ENCODE measurements around the gene ZMIZ1. TPM values are rescaled to one million over a fixed set of nuclear protein-coding genes. Genes with fewer than 3 reads are reported as not detected.

ZMIZ1 gene
- total RNA-seq, 6 experiments from 2014 or later = 38.6 to 60.3 (median 51.2) TPM

DNA sequence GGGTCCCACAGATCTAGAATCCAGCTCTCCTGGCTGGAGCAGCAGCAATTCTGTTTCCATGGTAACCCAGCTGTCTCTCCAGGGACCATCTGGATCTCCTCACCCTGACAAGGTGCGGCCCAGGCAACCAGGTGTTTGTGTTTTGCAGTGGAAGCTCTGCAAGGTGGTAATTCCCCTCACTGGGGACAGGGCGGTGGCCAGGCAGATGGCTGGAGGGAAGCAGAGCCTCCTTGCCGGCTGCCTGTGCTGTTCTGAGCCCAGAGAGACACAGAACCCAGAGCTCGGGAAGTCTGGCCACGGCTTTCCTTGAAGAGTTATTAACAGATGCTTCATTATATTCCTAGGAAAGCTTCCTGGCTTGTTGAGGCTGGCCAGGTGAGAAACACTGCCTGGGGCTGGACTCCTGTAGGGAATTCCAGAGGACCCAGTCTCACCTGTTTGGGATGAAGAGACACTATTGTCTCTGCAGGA lies 160.3 kb downstream of the ZMIZ1 start:
- DNase-seq = no peak
- H3K27me3 Mint-ChIP-seq (ENCODE audit: insufficient read depth) = peaks cover 11% of the 10 kb centered on the region
- peaks cover 16% of the 10 kb centered on the region; the same call in 1 of the 2 replicates for H3K36me3 Mint-ChIP-seq (ENCODE audit: low read depth)
- no peak overlapping the region for H3K4me3 Mint-ChIP-seq
- TF ChIP-seq, protein P1, sequence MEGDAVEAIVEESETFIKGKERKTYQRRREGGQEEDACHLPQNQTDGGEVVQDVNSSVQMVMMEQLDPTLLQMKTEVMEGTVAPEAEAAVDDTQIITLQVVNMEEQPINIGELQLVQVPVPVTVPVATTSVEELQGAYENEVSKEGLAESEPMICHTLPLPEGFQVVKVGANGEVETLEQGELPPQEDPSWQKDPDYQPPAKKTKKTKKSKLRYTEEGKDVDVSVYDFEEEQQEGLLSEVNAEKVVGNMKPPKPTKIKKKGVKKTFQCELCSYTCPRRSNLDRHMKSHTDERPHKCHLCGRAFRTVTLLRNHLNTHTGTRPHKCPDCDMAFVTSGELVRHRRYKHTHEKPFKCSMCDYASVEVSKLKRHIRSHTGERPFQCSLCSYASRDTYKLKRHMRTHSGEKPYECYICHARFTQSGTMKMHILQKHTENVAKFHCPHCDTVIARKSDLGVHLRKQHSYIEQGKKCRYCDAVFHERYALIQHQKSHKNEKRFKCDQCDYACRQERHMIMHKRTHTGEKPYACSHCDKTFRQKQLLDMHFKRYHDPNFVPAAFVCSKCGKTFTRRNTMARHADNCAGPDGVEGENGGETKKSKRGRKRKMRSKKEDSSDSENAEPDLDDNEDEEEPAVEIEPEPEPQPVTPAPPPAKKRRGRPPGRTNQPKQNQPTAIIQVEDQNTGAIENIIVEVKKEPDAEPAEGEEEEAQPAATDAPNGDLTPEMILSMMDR (IDR thresholded peaks at IDR 0.05) = no peak
- H3K4me1 Mint-ChIP-seq (ENCODE audit: low read depth) = peaks cover 26% of the 10 kb centered on the region
- no peak overlapping the region for H3K27ac Mint-ChIP-seq
- no peaks in the 10 kb centered on the region for H3K9me3 Mint-ChIP-seq

DNA sequence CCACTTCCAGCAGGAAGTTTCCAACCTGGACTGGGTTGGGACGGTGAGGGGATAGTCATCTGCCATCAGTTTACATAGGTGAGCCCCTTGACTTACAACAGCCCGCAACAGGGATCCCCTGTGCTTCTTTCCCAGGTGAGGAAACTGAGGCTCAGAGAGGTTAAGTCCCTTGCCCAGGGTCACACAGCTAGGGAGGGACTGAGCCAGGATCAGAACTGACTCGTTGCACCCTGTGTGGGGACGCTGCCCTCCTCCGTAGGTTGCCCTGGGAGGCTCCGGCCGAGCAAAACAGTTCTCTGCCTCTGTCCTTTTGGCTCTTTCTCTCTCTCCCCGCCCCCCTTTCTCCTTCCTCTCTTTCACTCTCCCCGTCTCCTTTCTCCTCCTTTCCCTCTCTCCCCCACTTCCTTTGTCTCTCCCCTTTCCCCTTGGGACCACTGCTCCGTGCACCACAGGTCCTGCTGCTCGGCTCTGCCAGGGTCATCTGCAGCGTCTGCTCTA lies 161.1 kb downstream of the ZMIZ1 start:
- peaks cover 27% of the 10 kb centered on the region for H3K4me1 Mint-ChIP-seq (ENCODE audit: low read depth)
- no peak overlapping the region for H3K4me3 Mint-ChIP-seq
- no peak overlapping the region for H3K27ac Mint-ChIP-seq
- TF ChIP-seq, protein P1 (IDR thresholded peaks at IDR 0.05) = no peak
- H3K9me3 Mint-ChIP-seq = no peaks in the 10 kb centered on the region
- H3K27me3 Mint-ChIP-seq (ENCODE audit: insufficient read depth) = peaks cover 11% of the 10 kb centered on the region
- H3K36me3 Mint-ChIP-seq (ENCODE audit: low read depth) = peaks cover 15% of the 10 kb centered on the region; the same call in 1 of the 2 replicates
- no peak for DNase-seq

DNA sequence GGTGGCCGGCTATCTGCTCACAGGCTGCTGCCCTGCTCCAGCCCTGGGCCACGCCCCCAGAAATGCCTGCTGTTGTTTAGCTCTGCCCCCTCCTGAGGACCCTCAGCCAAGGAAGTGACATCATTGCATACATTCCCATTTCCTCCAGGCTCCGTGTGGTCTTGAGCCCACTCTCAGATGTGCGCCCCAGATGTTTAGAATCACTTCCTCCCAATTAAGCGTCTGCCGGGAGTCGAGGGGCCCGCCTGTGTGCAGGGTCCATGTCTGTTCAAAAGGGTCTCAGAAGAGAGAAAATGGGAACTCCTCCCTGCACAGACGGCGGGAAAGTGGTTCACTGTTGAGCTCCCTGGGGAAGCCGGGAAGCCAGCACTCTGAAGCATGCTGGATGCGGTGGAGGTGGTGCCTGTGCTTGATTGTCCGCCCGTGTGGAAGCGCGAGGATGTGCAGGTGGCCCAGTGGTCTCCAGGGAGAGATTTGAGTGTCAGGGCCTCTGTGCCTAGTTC lies 161.6 kb downstream of the ZMIZ1 start:
- Mint-ChIP-seq H3K4me3 (no peak overlapping the region; the same call in 1 of the 2 replicates), H3K27me3 (ENCODE audit: insufficient read depth) (peaks cover 11% of the 10 kb centered on the region), H3K36me3 (ENCODE audit: low read depth) (peaks cover 15% of the 10 kb centered on the region; the same call in 1 of the 2 replicates), H3K9me3 (no peaks in the 10 kb centered on the region), H3K27ac (no peak overlapping the region), H3K4me1 (ENCODE audit: low read depth) (peaks cover 32% of the 10 kb centered on the region)
- TF ChIP-seq, protein P1 (IDR thresholded peaks at IDR 0.05) = no peak
- no peak for DNase-seq

DNA sequence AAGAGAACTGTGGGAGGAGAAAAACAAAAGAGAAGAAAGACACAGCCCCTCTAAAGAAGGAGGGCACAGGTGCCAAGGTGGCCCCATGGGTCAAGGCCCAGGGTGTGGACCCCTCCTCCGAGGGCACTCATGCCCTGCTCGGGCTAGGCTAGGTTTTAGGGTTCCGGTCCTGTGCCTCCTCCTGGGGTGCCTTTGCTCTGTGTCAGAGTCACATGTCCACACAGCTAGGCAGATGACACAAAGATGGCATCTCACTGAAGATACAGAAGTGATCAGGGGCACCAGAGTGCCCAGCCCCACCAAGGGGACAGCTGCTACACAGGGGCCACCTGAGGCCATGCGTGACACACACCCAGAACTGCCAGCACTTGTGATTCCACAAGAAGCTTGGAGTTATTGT lies 162.1 kb downstream of the ZMIZ1 start:
- no peak overlapping the region for H3K4me3 Mint-ChIP-seq
- H3K27ac Mint-ChIP-seq = no peak overlapping the region
- DNase-seq = no peak
- peaks cover 34% of the 10 kb centered on the region for H3K4me1 Mint-ChIP-seq (ENCODE audit: low read depth)
- no peaks in the 10 kb centered on the region for H3K9me3 Mint-ChIP-seq
- peaks cover 15% of the 10 kb centered on the region; the same call in 1 of the 2 replicates for H3K36me3 Mint-ChIP-seq (ENCODE audit: low read depth)
- H3K27me3 Mint-ChIP-seq (ENCODE audit: insufficient read depth) = peaks cover 11% of the 10 kb centered on the region
- TF ChIP-seq, protein P1 (IDR thresholded peaks at IDR 0.05) = no peak

DNA sequence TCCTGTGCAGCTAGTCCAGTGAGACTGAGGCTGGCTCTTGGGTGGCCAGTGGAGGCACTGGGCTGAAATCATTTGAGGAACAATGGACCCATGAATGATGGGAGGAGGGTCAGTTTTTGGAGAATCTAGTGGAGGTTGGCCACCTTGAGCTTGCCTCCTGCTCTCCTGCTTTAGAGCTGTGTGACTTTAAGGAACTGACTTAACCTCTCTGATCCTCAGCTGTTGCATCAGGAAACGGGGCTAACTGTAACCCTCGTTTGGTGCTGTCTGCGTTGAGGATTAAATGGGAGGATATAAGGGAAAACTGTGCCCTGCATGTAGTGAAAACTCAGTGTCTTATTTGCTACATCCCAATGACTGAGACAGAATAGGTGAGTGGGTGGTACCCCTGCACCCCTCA lies 163.1 kb downstream of the ZMIZ1 start:
- Mint-ChIP-seq H3K27ac (peak overlapping the region; percentile 22; the same call in 1 of the 2 replicates), H3K9me3 (no peaks in the 10 kb centered on the region), H3K4me3 (no peak overlapping the region), H3K27me3 (ENCODE audit: insufficient read depth) (peaks cover 4% of the 10 kb centered on the region), H3K4me1 (ENCODE audit: low read depth) (peaks cover 38% of the 10 kb centered on the region), H3K36me3 (ENCODE audit: low read depth) (peaks cover 16% of the 10 kb centered on the region; the same call in 1 of the 2 replicates)
- TF ChIP-seq, protein P1 (IDR thresholded peaks at IDR 0.05) = no peak
- DNase-seq = no peak

All from HFFc6 (cell line).